Subcutaneous abdominal adipose tissue (tissue), 5 donors: ENCODE data around the gene FAM193B.
"Not testable (repeated sequence)": the region's sequence is repeated elsewhere in the genome, so short reads cannot be mapped to it uniquely, and the experiment has no call there.

ENCODE experiments used
- H3K27ac ChIP-seq: one replicate; pipeline ENCODE4 v1.7.0; 2013; ENCODE audit warnings: low read depth, mild to moderate bottlenecking, inconsistent platforms, low read length, moderate library complexity
- H3K27me3 ChIP-seq, 5 donors: one replicate each; pipeline ENCODE4 v1.7.0; 2013; ENCODE audit warnings: low read length in 5 of 5, inconsistent platforms in 1 of 5; ENCODE audit not compliant: control insufficient read depth in 5 of 5, insufficient read depth in 4 of 5
- H3K36me3 ChIP-seq, 5 donors: one replicate each; pipeline ENCODE4 v1.7.0; 2013; ENCODE audit warnings: low read length in 5 of 5; ENCODE audit not compliant: control insufficient read depth in 5 of 5, insufficient read depth in 5 of 5
- H3K4me1 ChIP-seq, 5 donors: one replicate each; pipeline ENCODE4 v1.7.0; 2013; ENCODE audit warnings: low read length in 5 of 5, mild to moderate bottlenecking in 3 of 5, moderate library complexity in 1 of 5; ENCODE audit not compliant: control insufficient read depth in 5 of 5, insufficient read depth in 5 of 5
- H3K4me3 ChIP-seq, 5 donors: one replicate each; pipeline ENCODE4 v1.7.0; 2013; ENCODE audit warnings: low read length in 5 of 5, low read depth in 1 of 5
- H3K9ac ChIP-seq, 5 donors: one replicate each; pipeline ENCODE4 v1.7.0; 2013; ENCODE audit warnings: low read length in 5 of 5, mild to moderate bottlenecking in 4 of 5, moderate library complexity in 3 of 5
- H3K9me3 ChIP-seq, 5 donors: one replicate each; pipeline ENCODE4 v1.7.0; 2013; ENCODE audit warnings: low read length in 5 of 5; ENCODE audit not compliant: control insufficient read depth in 5 of 5
- donor health status: healthy.
- donor health status: healthy.
- donor health status: healthy.
- donor health status: healthy.
- donor health status: healthy.

FAM193B gene

GRCh38 chr5:177588413-177588909, 34.1 kb upstream of the FAM193B start:
- H3K9ac ChIP-seq: no peak overlapping the region
- H3K9me3 ChIP-seq: no peaks in the 10 kb centered on the region
- H3K36me3 ChIP-seq: peaks cover 0 to 3% (median 2%) of the 10 kb centered on the region in 5 donors
- no peak overlapping the region for H3K27ac ChIP-seq
- H3K4me1 ChIP-seq: peaks cover 0 to 19% (median 16%) of the 10 kb centered on the region in 5 donors
- peaks cover 0 to 4% (median 2%) of the 10 kb centered on the region in 5 donors for H3K27me3 ChIP-seq
- no peak overlapping the region for H3K4me3 ChIP-seq

GRCh38 chr5:177578316-177578715, 24.0 kb upstream of the FAM193B start:
- no peaks in the 10 kb centered on the region for H3K9me3 ChIP-seq
- no peaks in the 10 kb centered on the region for H3K4me1 ChIP-seq
- no peaks in the 10 kb centered on the region for H3K36me3 ChIP-seq
- no peaks in the 10 kb centered on the region for H3K27me3 ChIP-seq
- no peak overlapping the region for H3K9ac ChIP-seq
- no peak overlapping the region for H3K27ac ChIP-seq
- no peak overlapping the region for H3K4me3 ChIP-seq

- no peaks in the 10 kb centered on the region for H3K27me3 ChIP-seq
- no peaks in the 10 kb centered on the region for H3K9me3 ChIP-seq
- H3K4me1 ChIP-seq: no peaks in the 10 kb centered on the region
- H3K27ac ChIP-seq: no peak overlapping the region
- no peak overlapping the region for H3K4me3 ChIP-seq
- no peaks in the 10 kb centered on the region for H3K36me3 ChIP-seq
- H3K9ac ChIP-seq: no peak overlapping the region
Measured at GRCh38 chr5:177576169-177576568, 21.8 kb upstream of the FAM193B start.

GRCh38 chr5:177575488-177575887, 21.1 kb upstream of the FAM193B start:
- Histone ChIP-seq H3K9ac (no peak overlapping the region), H3K36me3 (no peaks in the 10 kb centered on the region), H3K9me3 (no peaks in the 10 kb centered on the region), H3K4me3 (no peak overlapping the region), H3K4me1 (no peaks in the 10 kb centered on the region), H3K27ac (no peak overlapping the region), H3K27me3 (no peaks in the 10 kb centered on the region)

GRCh38 chr5:177569894-177570293, 15.5 kb upstream of the FAM193B start:
- Histone ChIP-seq H3K4me1 (no peaks in the 10 kb centered on the region), H3K27me3 (peaks cover 0 to 5% (median 3%) of the 10 kb centered on the region in 5 donors), H3K27ac (no peak overlapping the region), H3K9ac (no peak overlapping the region), H3K36me3 (no peaks in the 10 kb centered on the region), H3K4me3 (no peak overlapping the region), H3K9me3 (no peaks in the 10 kb centered on the region)

GRCh38 chr5:177568326-177568725, 14.0 kb upstream of the FAM193B start:
- Histone ChIP-seq H3K36me3 (no peaks in the 10 kb centered on the region), H3K4me3 (no peak overlapping the region), H3K4me1 (no peaks in the 10 kb centered on the region), H3K27me3 (peaks cover 0 to 5% (median 3%) of the 10 kb centered on the region in 5 donors), H3K9me3 (no peaks in the 10 kb centered on the region), H3K27ac (no peak overlapping the region), H3K9ac (no peak overlapping the region)

- Histone ChIP-seq H3K9ac (no peak overlapping the region), H3K36me3 (no peaks in the 10 kb centered on the region), H3K9me3 (no peaks in the 10 kb centered on the region), H3K4me3 (no peak overlapping the region), H3K27ac (no peak overlapping the region), H3K27me3 (peaks cover 0 to 5% (median 3%) of the 10 kb centered on the region in 5 donors), H3K4me1 (no peaks in the 10 kb centered on the region)
Measured at GRCh38 chr5:177565046-177565445, 10.7 kb upstream of the FAM193B start.

GRCh38 chr5:177559446-177559941, 5.1 kb upstream of the FAM193B start:
- not testable (repeated sequence) for H3K27me3 ChIP-seq, H3K9ac ChIP-seq, H3K27ac ChIP-seq, H3K36me3 ChIP-seq, H3K9me3 ChIP-seq, H3K4me1 ChIP-seq, H3K4me3 ChIP-seq

GRCh38 chr5:177557796-177558195, 3.4 kb upstream of the FAM193B start:
- Histone ChIP-seq H3K4me1 (peaks cover 7 to 19% (median 16%) of the 10 kb centered on the region in 5 donors), H3K27ac (no peak overlapping the region), H3K9ac (no peak overlapping the region)

GRCh38 chr5:177557041-177557647, 2.8 kb upstream of the FAM193B start:
- Histone ChIP-seq H3K27me3 (no peaks in the 10 kb centered on the region), H3K9me3 (no peaks in the 10 kb centered on the region), H3K4me3 (no peak overlapping the region), H3K27ac (no peak overlapping the region), H3K36me3 (peaks cover 0 to 2% (median 0%) of the 10 kb centered on the region in 5 donors), H3K4me1 (peaks cover 8 to 25% (median 22%) of the 10 kb centered on the region in 5 donors), H3K9ac (no peak overlapping the region)

More at GRCh38 chr5:177557796-177558195, 3.4 kb upstream of the FAM193B start:
- no peaks in the 10 kb centered on the region for H3K27me3 ChIP-seq
- no peaks in the 10 kb centered on the region for H3K36me3 ChIP-seq
- H3K9me3 ChIP-seq: no peaks in the 10 kb centered on the region
- H3K4me3 ChIP-seq: no peak overlapping the region
